ENCODE data around the gene MYO10.

MYO10 gene

GRCh38 chr5:16805486-16805885 lies 130.6 kb downstream of the MYO10 start:
- Histone ChIP-seq H3K4me3 (ENCODE audit: low read depth in 1 of 2, low read length in 1 of 2) (no peak overlapping the region), H3K27ac (no peak overlapping the region), H3K36me3 (no peaks in the 10 kb centered on the region), H3K9me3 (no peaks in the 10 kb centered on the region), H3K4me1 (ENCODE audit: control insufficient read depth in 1 of 2, insufficient read depth in 1 of 2, low read depth in 1 of 2, low read length in 1 of 2) (no peaks in the 10 kb centered on the region), H3K27me3 (peaks cover 10% of the 10 kb centered on the region)
- TF ChIP-seq CTCF (IDR thresholded peaks at IDR 0.05): no peak

GRCh38 chr5:16803831-16804230 lies 132.3 kb downstream of the MYO10 start:
- no peak for TF ChIP-seq CTCF (IDR thresholded peaks at IDR 0.05)
- H3K4me1 ChIP-seq (ENCODE audit: control insufficient read depth in 1 of 2, insufficient read depth in 1 of 2, low read depth in 1 of 2, low read length in 1 of 2): no peaks in the 10 kb centered on the region
- no peaks in the 10 kb centered on the region for H3K36me3 ChIP-seq
- H3K4me3 ChIP-seq (ENCODE audit: low read depth in 1 of 2, low read length in 1 of 2): no peak overlapping the region
- no peaks in the 10 kb centered on the region for H3K9me3 ChIP-seq
- peaks cover 10% of the 10 kb centered on the region for H3K27me3 ChIP-seq
- no peak overlapping the region for H3K27ac ChIP-seq

GRCh38 chr5:16800477-16800876 lies 135.6 kb downstream of the MYO10 start:
- H3K27me3 ChIP-seq: no peaks in the 10 kb centered on the region
- H3K27ac ChIP-seq: no peak overlapping the region
- TF ChIP-seq CTCF (IDR thresholded peaks at IDR 0.05): no peak
- H3K36me3 ChIP-seq: no peaks in the 10 kb centered on the region
- no peaks in the 10 kb centered on the region for H3K9me3 ChIP-seq
- H3K4me3 ChIP-seq (ENCODE audit: low read depth in 1 of 2, low read length in 1 of 2): no peak overlapping the region
- no peaks in the 10 kb centered on the region for H3K4me1 ChIP-seq (ENCODE audit: control insufficient read depth in 1 of 2, insufficient read depth in 1 of 2, low read depth in 1 of 2, low read length in 1 of 2)

- H3K36me3 ChIP-seq: no peaks in the 10 kb centered on the region
- no peak overlapping the region for H3K27ac ChIP-seq
- H3K9me3 ChIP-seq: no peaks in the 10 kb centered on the region
- TF ChIP-seq CTCF (IDR thresholded peaks at IDR 0.05): no peak
- no peaks in the 10 kb centered on the region for H3K27me3 ChIP-seq
- H3K4me3 ChIP-seq (ENCODE audit: low read depth in 1 of 2, low read length in 1 of 2): no peak overlapping the region
- no peaks in the 10 kb centered on the region for H3K4me1 ChIP-seq (ENCODE audit: control insufficient read depth in 1 of 2, insufficient read depth in 1 of 2, low read depth in 1 of 2, low read length in 1 of 2)
These were observed 136.3 kb downstream of the MYO10 start for GRCh38 chr5:16799796-16800195.

GRCh38 chr5:16797951-16798350 lies 138.1 kb downstream of the MYO10 start:
- Histone ChIP-seq H3K4me3 (ENCODE audit: low read depth in 1 of 2, low read length in 1 of 2) (no peak overlapping the region), H3K27ac (no peak overlapping the region), H3K4me1 (ENCODE audit: control insufficient read depth in 1 of 2, insufficient read depth in 1 of 2, low read depth in 1 of 2, low read length in 1 of 2) (no peaks in the 10 kb centered on the region), H3K27me3 (no peaks in the 10 kb centered on the region), H3K9me3 (no peaks in the 10 kb centered on the region), H3K36me3 (no peaks in the 10 kb centered on the region)
- no peak for TF ChIP-seq CTCF (IDR thresholded peaks at IDR 0.05)

Data from neutrophil (primary cell).